Vagina (tissue), 2 donors: ENCODE results near the gene KRTAP25-1. TPM values are rescaled to one million over a fixed set of nuclear protein-coding genes. Genes with fewer than 3 reads are reported as not detected.

Experiments
- DNase-seq, 2 donors: peaks; one replicate each; pipeline ENCODE4 v3.0.0-alpha.2; 2017; ENCODE audit errors: extremely low spot score in 2 of 2
- H3K27ac ChIP-seq: fragments of 200-600 bp; sonication (generic); one replicate; pipeline ENCODE4 v1.5.1; 2019
- H3K27me3 ChIP-seq: fragments of 200-600 bp; sonication (generic); one replicate; pipeline ENCODE4 v1.5.1; 2019
- H3K36me3 ChIP-seq, 2 donors: fragments of 200-600 bp; sonication (generic); one replicate each; pipeline ENCODE4 v1.5.1; 2017 to 2019
- H3K4me1 ChIP-seq: fragments of 200-600 bp; sonication (generic); one replicate; pipeline ENCODE4 v1.5.1; 2019
- H3K4me3 ChIP-seq, 2 donors: fragments of 200-600 bp; sonication (generic); 1 replicate in 1 of 2; 2 replicates in 1 of 2; pipeline ENCODE4 v1.5.1; 2016 to 2019
- H3K9me3 ChIP-seq: fragments of 200-600 bp; sonication (generic); one replicate; pipeline ENCODE4 v1.5.1; 2019
- POLR2A ChIP-seq, 2 donors: fragments of 450-650 bp; IDR thresholded peaks; one replicate each; pipeline ENCODE4 v1.6.1; 2017; ENCODE audit warnings: antibody characterized with exemption in 2 of 2, mild to moderate bottlenecking in 2 of 2, moderate library complexity in 2 of 2
- POLR2AphosphoS5 ChIP-seq, 2 donors: sonication (generic); formaldehyde crosslinking; IDR thresholded peaks; one replicate each; pipeline ENCODE4 v1.9.0; 2017; ENCODE audit warnings: antibody characterized with exemption in 2 of 2, mild to moderate bottlenecking in 2 of 2, low read depth in 1 of 2; ENCODE audit not compliant: insufficient read depth in 1 of 2
- intact Hi-C: fragments of 100-400 bp; cut with DNase I; formaldehyde crosslinking; loops from one replicate; pipeline ENCODE4 v1.15.1; 2023
- total RNA-seq: library from RNA; depleted of rRNA; stranded (reverse); fragments of >200 nt; gene quantifications from one replicate; pipeline ENCODE4 v1.2.3, GENCODE V29; 2016
- TF ChIP-seq, protein P1 (sequence below), 3 experiments: fragments of 450-650 bp in 2 of 3; fragments of 200-600 bp in 1 of 3; sonication (generic) in 1 of 3; IDR thresholded peaks; one replicate each; pipeline ENCODE4 v1.5.1; 2017 to 2019; ENCODE audit warnings: antibody characterized with exemption in 3 of 3, mild to moderate bottlenecking in 2 of 3, moderate library complexity in 2 of 3

Gene KRTAP25-1
- total RNA-seq, 1 donor from 2014 or later: not detected

DNA sequence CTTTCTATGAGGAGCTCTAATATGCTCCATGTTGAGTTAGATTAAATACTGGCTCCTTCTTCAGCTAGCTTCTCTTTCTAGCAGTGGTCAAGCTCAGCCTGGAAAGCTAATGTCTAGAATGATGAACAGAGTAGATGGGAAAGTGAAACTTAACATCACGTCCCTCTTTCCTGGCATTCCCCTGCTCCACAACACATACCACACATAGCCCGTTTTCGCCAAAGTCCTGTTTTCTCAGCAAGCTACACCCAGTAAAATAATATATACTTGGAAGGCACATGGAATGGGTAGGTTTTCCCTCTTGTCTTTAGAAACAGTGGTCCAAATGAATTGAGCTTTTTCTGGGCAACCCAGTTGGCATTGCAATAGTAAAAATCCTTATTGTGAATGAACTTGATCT lies 44.4 kb upstream of the KRTAP25-1 start:
- intact Hi-C loops: no loop called here
- no peaks in the 10 kb centered on the region for H3K9me3 ChIP-seq
- no peak overlapping the region for H3K4me3 ChIP-seq
- no peaks in the 10 kb centered on the region for H3K4me1 ChIP-seq
- DNase-seq: no peak
- TF ChIP-seq, protein P1, sequence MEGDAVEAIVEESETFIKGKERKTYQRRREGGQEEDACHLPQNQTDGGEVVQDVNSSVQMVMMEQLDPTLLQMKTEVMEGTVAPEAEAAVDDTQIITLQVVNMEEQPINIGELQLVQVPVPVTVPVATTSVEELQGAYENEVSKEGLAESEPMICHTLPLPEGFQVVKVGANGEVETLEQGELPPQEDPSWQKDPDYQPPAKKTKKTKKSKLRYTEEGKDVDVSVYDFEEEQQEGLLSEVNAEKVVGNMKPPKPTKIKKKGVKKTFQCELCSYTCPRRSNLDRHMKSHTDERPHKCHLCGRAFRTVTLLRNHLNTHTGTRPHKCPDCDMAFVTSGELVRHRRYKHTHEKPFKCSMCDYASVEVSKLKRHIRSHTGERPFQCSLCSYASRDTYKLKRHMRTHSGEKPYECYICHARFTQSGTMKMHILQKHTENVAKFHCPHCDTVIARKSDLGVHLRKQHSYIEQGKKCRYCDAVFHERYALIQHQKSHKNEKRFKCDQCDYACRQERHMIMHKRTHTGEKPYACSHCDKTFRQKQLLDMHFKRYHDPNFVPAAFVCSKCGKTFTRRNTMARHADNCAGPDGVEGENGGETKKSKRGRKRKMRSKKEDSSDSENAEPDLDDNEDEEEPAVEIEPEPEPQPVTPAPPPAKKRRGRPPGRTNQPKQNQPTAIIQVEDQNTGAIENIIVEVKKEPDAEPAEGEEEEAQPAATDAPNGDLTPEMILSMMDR (IDR thresholded peaks at IDR 0.05): no peak
- TF ChIP-seq POLR2AphosphoS5 (IDR thresholded peaks at IDR 0.05; ENCODE audit: insufficient read depth in 1 of 2, low read depth in 1 of 2): no peak
- H3K36me3 ChIP-seq: no peaks in the 10 kb centered on the region
- no peaks in the 10 kb centered on the region for H3K27me3 ChIP-seq
- no peak overlapping the region for H3K27ac ChIP-seq

DNA sequence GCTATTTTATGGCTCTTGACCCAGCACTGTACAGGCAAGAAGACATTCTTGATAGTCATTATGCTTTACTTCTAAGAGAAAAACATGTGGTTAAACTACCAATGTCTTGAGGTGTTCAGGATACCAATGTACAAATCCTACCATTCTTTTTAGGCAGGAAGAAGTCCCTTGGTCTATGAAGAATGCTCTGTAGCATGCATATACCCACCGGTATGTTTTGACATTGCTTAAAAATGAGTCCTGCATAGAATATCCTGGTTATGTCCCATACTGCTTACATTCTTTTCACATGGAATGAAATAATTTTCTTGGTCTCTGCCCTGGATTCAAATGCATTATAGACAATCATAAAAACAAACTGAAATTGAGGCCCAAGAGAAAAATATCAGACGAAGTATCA lies 43.4 kb upstream of the KRTAP25-1 start:
- Histone ChIP-seq H3K9me3 (no peaks in the 10 kb centered on the region), H3K4me3 (no peak overlapping the region), H3K4me1 (no peaks in the 10 kb centered on the region), H3K36me3 (no peaks in the 10 kb centered on the region), H3K27ac (no peak overlapping the region), H3K27me3 (no peaks in the 10 kb centered on the region)
- TF ChIP-seq POLR2A (IDR thresholded peaks at IDR 0.05) (no peak), POLR2AphosphoS5 (IDR thresholded peaks at IDR 0.05; ENCODE audit: insufficient read depth in 1 of 2, low read depth in 1 of 2) (no peak)
- TF ChIP-seq, protein P1 (IDR thresholded peaks at IDR 0.05): no peak
- DNase-seq: no peak
- intact Hi-C loops: no loop called here

DNA sequence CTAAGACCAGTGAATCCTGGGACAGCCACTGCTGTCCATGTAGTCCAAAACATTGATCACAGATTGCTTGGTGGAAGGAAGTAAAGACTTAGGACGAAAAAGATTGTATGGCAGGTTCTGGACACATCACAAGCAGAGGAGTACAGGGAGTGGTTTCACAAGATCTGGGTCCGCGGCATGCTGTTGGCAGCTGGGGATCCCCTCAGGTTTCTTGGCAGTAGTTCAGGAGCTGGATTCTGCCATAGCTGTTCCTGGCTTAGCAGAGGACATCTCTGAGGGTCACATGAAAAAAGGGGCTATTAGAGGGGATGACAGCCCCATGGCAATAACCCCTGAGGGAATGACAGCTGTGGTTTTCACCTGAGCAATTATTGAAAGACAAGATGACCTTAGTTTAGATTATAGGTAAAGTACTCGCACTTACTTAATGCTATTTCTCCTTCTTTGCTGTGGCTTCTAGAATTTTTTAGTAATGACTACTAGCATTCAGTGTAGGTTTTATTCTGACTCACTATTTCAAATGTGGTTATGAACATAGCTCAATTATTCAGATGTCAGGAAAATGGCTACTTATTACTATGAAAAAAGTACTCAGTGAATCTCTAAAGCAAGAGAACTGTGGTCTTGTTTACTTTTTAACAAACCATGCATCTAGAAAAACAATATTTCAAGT lies 40.0 kb upstream of the KRTAP25-1 start:
- H3K4me3 ChIP-seq: no peak overlapping the region
- DNase-seq: no peak
- no peak overlapping the region for H3K27ac ChIP-seq
- H3K36me3 ChIP-seq: no peaks in the 10 kb centered on the region
- intact Hi-C loops: no loop called here
- no peaks in the 10 kb centered on the region for H3K9me3 ChIP-seq
- TF ChIP-seq, protein P1 (IDR thresholded peaks at IDR 0.05): no peak
- no peak for TF ChIP-seq POLR2AphosphoS5 (IDR thresholded peaks at IDR 0.05; ENCODE audit: insufficient read depth in 1 of 2, low read depth in 1 of 2)
- no peaks in the 10 kb centered on the region for H3K27me3 ChIP-seq
- H3K4me1 ChIP-seq: no peaks in the 10 kb centered on the region

GRCh38 chr21:30326390-30326789 lies 37.1 kb upstream of the KRTAP25-1 start:
- intact Hi-C loops: no loop called here
- no peak for DNase-seq
- no peak overlapping the region for H3K27ac ChIP-seq
- no peaks in the 10 kb centered on the region for H3K4me1 ChIP-seq
- no peaks in the 10 kb centered on the region for H3K36me3 ChIP-seq
- no peak overlapping the region for H3K4me3 ChIP-seq
- no peaks in the 10 kb centered on the region for H3K27me3 ChIP-seq
- no peak for TF ChIP-seq POLR2A (IDR thresholded peaks at IDR 0.05)
- no peak for TF ChIP-seq POLR2AphosphoS5 (IDR thresholded peaks at IDR 0.05; ENCODE audit: insufficient read depth in 1 of 2, low read depth in 1 of 2)
- TF ChIP-seq, protein P1 (IDR thresholded peaks at IDR 0.05): no peak
- no peaks in the 10 kb centered on the region for H3K9me3 ChIP-seq

GRCh38 chr21:30320215-30320614 lies 30.9 kb upstream of the KRTAP25-1 start, which contains the start of gene KRTAP26-1:
TSS of gene KRTAP26-1 (minus strand) at chr21:30320315. CDS start at chr21:30320035, 280 bp downstream.
- intact Hi-C loops: no loop called here
- no peak for DNase-seq
- H3K36me3 ChIP-seq: no peaks in the 10 kb centered on the region
- H3K4me1 ChIP-seq: no peaks in the 10 kb centered on the region
- no peaks in the 10 kb centered on the region for H3K27me3 ChIP-seq
- no peaks in the 10 kb centered on the region for H3K9me3 ChIP-seq
- TF ChIP-seq POLR2AphosphoS5 (IDR thresholded peaks at IDR 0.05; ENCODE audit: insufficient read depth in 1 of 2, low read depth in 1 of 2) (no peak), POLR2A (IDR thresholded peaks at IDR 0.05) (no peak)
- TF ChIP-seq, protein P1 (IDR thresholded peaks at IDR 0.05): no peak
- H3K4me3 ChIP-seq: no peak within 1 kb of the TSS
- no peak within 1 kb of the TSS for H3K27ac ChIP-seq
